SKM-1 treated with dmso at 0.1 percent for 144 hours (cell line): ENCODE measurements around the gene CENPS.
"Not testable (repeated sequence)": the region's sequence is repeated elsewhere in the genome, so short reads cannot be mapped to it uniquely, and the experiment has no call there.

ENCODE experiments used
- DNase-seq: peaks from one replicate; lab custom pipeline; 2025; ENCODE audit not compliant: unreplicated experiment; lab: John Stamatoyannopoulos, UW

Gene CENPS

GRCh38 chr1:10430216-10431069, at the start of gene CENPS:
TSS of gene CENPS (plus strand) at chr1:10430433. CDS start at chr1:10430518, 85 bp downstream.
- peak; percentile 78 for DNase-seq

DNA sequence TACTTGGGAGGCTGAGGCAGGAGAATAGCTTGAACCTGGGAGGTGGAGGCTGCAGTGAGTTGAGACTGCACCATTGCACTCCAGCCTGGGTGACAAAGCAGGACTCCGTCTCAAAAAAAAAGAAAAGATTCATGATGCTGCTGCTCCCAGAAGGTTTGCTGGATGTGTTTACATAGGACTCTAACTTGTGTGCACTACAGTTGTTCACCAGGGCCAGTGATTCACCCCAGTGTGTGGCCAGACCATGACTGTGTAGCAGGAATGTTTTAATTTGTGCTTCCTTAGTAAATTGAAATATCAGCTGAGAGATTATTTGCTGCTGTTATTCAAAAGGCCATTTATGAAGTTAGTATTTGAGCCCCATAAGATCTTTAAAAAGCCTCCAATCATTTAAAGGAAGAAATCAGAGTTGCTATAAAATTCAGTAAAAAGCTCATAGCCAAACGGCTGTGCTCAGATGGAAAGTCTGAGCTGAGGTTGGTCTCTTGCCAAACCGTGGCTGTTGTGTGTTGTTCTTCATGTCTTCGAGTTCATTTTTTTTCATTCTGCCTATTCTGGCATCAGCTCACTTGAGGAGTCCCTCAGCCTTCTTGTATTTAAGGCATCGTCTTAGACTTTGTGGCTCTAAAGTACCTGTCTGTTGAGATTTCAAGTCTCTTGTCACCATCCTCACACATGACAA, 49.5 kb upstream of the CENPS start:
- DNase-seq = no peak

DNA sequence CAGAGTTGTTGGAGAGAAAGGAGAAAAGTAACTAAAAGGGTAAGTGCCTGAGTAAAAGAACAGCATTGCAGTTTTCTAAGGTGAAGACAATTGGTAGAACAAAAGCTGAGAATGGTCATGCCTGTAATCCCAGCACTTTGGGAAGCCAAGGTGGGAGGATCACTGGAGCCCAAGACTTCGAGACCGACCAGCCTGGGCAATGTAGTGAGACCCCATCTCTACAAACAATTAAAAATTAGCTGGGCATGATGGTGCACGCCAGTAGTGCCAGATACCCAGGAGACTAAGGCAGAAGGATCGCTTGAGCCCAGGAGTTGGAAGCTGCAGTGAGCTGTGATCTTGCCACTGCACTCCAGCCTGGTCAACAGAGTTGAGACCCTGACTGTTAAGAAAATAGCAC, 46.6 kb upstream of the CENPS start:
- no peak for DNase-seq

- no peak for DNase-seq
Measured at GRCh38 chr1:10384219-10384618, 46.0 kb upstream of the CENPS start.

- no peak for DNase-seq
Measured at GRCh38 chr1:10386761-10387676, 43.2 kb upstream of the CENPS start.

- DNase-seq = peak; percentile 97
Measured at GRCh38 chr1:10387677-10388386, 42.4 kb upstream of the CENPS start.

DNA sequence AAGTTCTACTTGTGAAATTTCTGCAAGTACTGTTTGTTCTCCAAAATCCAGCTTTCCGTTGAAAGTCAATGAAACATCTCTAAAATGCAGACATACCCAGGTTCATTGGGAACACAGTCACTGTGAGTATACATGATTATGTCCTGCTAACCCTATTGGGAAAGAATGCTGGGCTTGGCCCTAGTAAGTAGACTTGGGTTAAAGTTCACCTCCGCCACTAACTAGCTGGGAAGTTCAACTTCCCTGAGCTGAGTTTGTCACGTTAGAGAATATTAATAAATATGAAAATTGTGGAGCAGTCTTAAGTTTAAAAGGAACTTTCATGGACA, 41.9 kb upstream of the CENPS start:
- no peak for DNase-seq

- DNase-seq = peak; percentile 57
Measured at GRCh38 chr1:10389271-10389973, 40.8 kb upstream of the CENPS start.

GRCh38 chr1:10396870-10397269, 33.4 kb upstream of the CENPS start:
- no peak for DNase-seq

- no peak for DNase-seq
Measured at GRCh38 chr1:10398278-10398733, 31.9 kb upstream of the CENPS start.

DNA sequence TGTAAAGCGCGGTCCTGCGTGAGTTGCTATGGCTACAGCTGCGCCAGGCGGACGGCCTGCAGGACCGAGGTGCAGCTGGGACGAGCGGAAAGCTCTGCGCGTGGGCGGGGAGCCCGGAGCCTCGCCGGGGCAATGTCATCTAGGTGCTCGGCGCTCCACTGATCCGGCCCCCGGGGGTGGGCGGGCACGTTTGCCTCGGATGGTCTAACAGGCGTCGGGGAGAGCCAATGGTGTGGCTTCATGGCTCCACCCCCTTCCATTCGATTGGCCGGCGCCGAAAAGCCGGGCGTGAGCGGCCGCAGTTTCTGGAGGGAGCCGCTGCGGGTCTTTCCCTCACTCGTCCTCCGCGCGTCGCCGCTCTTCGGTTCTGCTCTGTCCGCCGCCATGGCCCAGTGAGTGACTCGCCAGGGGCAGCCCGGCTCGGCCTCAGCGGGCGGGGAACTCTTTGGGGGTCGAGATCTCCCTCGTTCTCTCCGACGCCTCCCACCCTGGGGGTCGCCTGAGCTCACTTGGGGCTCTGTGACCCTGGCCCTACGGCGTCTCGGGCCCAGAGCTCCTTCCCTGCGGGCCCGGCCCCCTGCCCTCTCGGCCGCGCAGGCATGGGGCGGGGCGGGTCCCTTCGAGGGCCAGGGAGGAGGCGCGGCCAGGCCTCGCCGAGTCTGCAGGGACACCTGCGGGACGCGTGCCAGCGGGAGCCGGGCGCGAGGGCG, 31.3 kb upstream of the CENPS start, which contains the start of gene PGD:
TSS of gene PGD (plus strand) at position 331 of the 710 bp plus-strand sequence. CDS start at position 385, 54 bp downstream.
- DNase-seq = peak; percentile 97

DNA sequence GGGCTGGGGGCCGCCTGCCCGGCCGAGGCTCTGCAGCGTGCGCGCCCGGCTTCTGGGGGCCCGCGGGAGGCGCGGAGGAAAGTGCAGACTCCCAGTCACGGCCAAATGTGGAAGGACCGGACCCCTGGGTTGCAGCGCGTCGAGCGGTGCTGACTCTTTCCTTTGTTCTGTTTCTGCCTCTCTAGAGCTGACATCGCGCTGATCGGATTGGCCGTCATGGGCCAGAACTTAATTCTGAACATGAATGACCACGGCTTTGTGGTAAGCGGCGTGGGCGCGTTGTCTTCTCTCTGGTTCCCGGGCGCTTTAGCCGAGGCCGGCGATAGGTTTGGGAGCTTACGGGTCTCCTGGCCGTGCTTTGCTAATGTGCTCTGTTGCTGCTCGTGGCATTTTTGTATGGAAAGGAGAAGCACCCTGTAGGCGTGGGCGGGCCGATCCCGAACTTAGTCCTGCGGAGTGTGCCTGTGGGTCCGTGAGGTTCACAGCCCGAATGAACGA, 30.7 kb upstream of the CENPS start:
- DNase-seq = no peak

GRCh38 chr1:10400013-10400412, 30.2 kb upstream of the CENPS start:
- DNase-seq = no peak

GRCh38 chr1:10401281-10401680, 29.0 kb upstream of the CENPS start:
- DNase-seq = no peak

DNA sequence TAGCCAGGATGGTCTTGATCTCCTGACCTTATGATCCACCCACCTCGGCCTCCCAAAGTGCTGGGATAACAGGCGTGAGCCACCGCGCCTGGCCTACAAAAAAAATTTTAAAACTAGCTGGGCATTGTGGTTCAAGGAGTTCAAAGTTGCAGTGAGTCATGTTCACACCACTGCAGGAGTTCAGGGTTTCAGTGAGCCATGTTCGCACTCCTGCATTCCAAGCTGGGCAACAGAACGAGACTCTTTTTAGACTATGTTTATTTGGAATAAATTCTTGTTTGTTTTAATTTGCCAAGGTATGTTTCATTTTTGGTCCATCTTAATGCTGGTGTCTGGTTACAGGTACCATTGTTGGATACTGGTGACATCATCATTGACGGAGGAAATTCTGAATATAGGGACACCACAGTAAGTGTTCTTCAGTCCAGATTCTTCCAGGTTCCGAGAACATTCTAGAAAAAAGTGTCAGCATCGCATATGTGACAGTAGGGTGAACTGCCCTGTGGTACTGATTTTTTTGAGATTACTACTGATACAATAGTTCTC, 27.4 kb upstream of the CENPS start:
- DNase-seq = no peak

DNA sequence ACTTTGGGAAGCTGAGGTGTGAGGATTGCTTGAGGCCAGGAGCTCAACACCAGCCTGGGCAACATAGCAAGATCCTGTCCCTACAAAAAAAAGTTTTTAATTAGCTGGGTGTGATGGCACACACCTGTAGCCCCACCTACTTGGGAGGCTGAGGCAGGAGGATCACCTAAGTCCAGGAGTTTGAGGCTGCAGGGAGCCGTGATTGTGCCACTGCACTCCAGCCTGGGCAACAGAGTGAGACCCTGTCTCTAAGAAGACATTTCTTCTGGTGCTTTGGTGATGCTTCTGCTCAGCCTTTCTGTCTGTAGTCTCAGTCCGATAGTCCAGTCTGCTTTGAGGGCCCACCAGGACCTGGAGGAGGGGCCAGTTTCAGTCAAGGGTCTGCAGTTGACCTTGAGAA, 23.0 kb upstream of the CENPS start:
- no peak for DNase-seq

- DNase-seq = peak; percentile 96
Measured at GRCh38 chr1:10415211-10415930, 14.9 kb upstream of the CENPS start.

- DNase-seq = not testable (repeated sequence)
Measured at GRCh38 chr1:10415967-10416366, 14.3 kb upstream of the CENPS start.
